ENCODE results near the gene SPINK4. TPM values are rescaled to one million over a fixed set of nuclear protein-coding genes. Genes with fewer than 3 reads are reported as not detected.

The SPINK4 gene
- total and polyA plus RNA-seq, 4 donors, result 0.70 TPM; not detected in 3

DNA sequence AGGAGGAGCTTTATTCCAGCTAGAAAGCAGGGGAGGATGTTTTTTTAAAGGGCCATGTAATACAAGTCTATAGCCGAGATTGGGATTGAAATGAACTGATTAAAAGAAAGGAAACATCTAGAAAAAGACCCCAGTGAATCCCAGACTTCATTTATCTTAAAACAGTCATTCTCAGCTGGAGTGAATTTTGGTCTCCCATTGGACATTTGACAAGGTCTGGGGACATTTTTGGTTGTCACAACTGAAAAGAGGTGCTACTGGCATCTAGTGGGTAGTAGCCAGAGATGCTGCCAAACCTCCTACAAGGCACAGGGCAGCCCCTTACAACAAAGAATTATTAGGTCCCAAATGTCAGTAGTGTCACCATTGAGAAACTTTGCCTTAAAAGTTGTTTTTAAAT is 16.3 kb upstream of the SPINK4 start:
- Histone ChIP-seq H3K4me1 (ENCODE audit: control insufficient read depth in 4 of 4, insufficient read depth in 4 of 4, low read length in 3 of 4) (peaks cover 0 to 4% (median 0%) of the 10 kb centered on the region in 4 donors), H3K27ac (ENCODE audit: low read depth in 1 of 2, low read length in 2 of 2) (no peak overlapping the region), H3K4me3 (ENCODE audit: low read depth in 1 of 3, low read length in 3 of 3) (no peak overlapping the region), H3K36me3 (ENCODE audit: control insufficient read depth in 4 of 4, insufficient read depth in 3 of 4, low read depth in 1 of 4, low read length in 3 of 4) (no peaks in the 10 kb centered on the region), H3K27me3 (ENCODE audit: control insufficient read depth in 4 of 4, insufficient read depth in 4 of 4, low read length in 3 of 4) (no peaks in the 10 kb centered on the region), H3K9ac (ENCODE audit: low read depth in 1 of 2, low read length in 2 of 2) (no peak overlapping the region), H3K9me3 (ENCODE audit: control insufficient read depth in 4 of 4, low read length in 3 of 4) (no peaks in the 10 kb centered on the region)
- no peak for DNase-seq (ENCODE audit: low spot score)
- TF ChIP-seq RAD21 (IDR thresholded peaks at IDR 0.05) (peak; percentile 43 to 61), HNF4G (IDR thresholded peaks at IDR 0.05) (no peak), FOXA1 (IDR thresholded peaks at IDR 0.05) (no peak), SP1 (IDR thresholded peaks at IDR 0.05) (no peak), RXRA (IDR thresholded peaks at IDR 0.05) (no peak), JUND (IDR thresholded peaks at IDR 0.05) (no peak), TAF1 (conservative IDR thresholded peaks at IDR 0.05) (no peak), YY1 (IDR thresholded peaks at IDR 0.05) (no peak), NR2F2 (IDR thresholded peaks at IDR 0.05) (no peak)
- TF ChIP-seq, protein P1, sequence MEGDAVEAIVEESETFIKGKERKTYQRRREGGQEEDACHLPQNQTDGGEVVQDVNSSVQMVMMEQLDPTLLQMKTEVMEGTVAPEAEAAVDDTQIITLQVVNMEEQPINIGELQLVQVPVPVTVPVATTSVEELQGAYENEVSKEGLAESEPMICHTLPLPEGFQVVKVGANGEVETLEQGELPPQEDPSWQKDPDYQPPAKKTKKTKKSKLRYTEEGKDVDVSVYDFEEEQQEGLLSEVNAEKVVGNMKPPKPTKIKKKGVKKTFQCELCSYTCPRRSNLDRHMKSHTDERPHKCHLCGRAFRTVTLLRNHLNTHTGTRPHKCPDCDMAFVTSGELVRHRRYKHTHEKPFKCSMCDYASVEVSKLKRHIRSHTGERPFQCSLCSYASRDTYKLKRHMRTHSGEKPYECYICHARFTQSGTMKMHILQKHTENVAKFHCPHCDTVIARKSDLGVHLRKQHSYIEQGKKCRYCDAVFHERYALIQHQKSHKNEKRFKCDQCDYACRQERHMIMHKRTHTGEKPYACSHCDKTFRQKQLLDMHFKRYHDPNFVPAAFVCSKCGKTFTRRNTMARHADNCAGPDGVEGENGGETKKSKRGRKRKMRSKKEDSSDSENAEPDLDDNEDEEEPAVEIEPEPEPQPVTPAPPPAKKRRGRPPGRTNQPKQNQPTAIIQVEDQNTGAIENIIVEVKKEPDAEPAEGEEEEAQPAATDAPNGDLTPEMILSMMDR (IDR thresholded peaks at IDR 0.05; ENCODE audit: low read depth, low read length, missing input control), result peak; percentile 14
- TF ChIP-seq, protein P2, sequence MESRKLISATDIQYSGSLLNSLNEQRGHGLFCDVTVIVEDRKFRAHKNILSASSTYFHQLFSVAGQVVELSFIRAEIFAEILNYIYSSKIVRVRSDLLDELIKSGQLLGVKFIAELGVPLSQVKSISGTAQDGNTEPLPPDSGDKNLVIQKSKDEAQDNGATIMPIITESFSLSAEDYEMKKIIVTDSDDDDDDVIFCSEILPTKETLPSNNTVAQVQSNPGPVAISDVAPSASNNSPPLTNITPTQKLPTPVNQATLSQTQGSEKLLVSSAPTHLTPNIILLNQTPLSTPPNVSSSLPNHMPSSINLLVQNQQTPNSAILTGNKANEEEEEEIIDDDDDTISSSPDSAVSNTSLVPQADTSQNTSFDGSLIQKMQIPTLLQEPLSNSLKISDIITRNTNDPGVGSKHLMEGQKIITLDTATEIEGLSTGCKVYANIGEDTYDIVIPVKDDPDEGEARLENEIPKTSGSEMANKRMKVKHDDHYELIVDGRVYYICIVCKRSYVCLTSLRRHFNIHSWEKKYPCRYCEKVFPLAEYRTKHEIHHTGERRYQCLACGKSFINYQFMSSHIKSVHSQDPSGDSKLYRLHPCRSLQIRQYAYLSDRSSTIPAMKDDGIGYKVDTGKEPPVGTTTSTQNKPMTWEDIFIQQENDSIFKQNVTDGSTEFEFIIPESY (IDR thresholded peaks at IDR 0.05), result no peak
- TF ChIP-seq, protein P3, sequence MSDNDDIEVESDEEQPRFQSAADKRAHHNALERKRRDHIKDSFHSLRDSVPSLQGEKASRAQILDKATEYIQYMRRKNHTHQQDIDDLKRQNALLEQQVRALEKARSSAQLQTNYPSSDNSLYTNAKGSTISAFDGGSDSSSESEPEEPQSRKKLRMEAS (IDR thresholded peaks at IDR 0.05), result no peak
- WGBS, result 82% methylated on average over 1 of the region's 1 CpG

DNA sequence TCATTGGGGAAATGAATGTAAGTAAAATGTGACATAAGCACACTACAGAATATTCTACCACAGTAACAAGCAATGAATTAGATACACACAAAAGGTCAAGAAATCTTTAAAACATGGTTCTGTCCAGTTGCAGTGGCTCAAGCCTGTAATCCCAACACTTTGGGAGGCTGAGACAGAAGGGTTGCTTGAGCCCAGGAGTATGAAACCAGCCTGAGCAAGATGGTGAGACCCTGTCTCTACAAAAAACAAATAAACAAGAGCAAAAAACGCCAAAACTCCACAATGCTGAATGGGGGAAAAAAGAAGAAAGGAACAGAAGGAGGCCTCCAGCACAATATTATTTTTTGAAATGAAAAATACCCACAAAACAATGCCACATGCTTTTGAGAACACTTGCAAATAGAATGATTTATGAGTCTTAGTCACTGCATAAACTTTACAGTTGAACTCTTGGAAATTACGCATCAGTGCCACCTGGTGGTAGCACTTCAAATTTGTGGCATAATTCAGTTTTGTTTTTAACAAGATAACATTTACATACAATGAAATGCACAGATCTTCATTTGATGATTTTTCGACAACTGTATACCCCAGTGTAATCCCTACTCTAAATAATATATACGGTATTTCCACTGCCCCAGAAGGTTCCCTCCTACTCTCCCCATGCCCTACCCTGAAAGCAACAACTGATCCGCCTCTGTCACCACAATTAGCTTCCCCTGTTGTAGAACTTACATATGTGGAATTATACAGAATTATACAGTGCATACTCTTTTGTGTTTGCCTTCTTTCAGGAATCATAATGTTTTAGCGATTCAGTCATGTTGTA is 14.4 kb upstream of the SPINK4 start:
- TF ChIP-seq RAD21 (IDR thresholded peaks at IDR 0.05) (peak; percentile 96 to 98), EGR1 (IDR thresholded peaks at IDR 0.05; ENCODE audit: low read depth in 2 of 2) (no peak), RXRA (IDR thresholded peaks at IDR 0.05) (peak; percentile 27)
- TF ChIP-seq, protein P1 (IDR thresholded peaks at IDR 0.05; ENCODE audit: low read depth, low read length, missing input control), result peak; percentile 79
- no peak overlapping the region for H3K4me3 ChIP-seq (ENCODE audit: low read depth in 1 of 3, low read length in 3 of 3)
- peaks cover 0 to 4% (median 0%) of the 10 kb centered on the region in 4 donors for H3K4me1 ChIP-seq (ENCODE audit: control insufficient read depth in 4 of 4, insufficient read depth in 4 of 4, low read length in 3 of 4)
- H3K9ac ChIP-seq (ENCODE audit: low read depth in 1 of 2, low read length in 2 of 2), result no peak overlapping the region
- H3K9me3 ChIP-seq (ENCODE audit: control insufficient read depth in 4 of 4, low read length in 3 of 4), result no peaks in the 10 kb centered on the region
- H3K27ac ChIP-seq (ENCODE audit: low read depth in 1 of 2, low read length in 2 of 2), result no peak overlapping the region
- H3K27me3 ChIP-seq (ENCODE audit: control insufficient read depth in 4 of 4, insufficient read depth in 4 of 4, low read length in 3 of 4), result no peaks in the 10 kb centered on the region
- no peaks in the 10 kb centered on the region for H3K36me3 ChIP-seq (ENCODE audit: control insufficient read depth in 4 of 4, insufficient read depth in 3 of 4, low read depth in 1 of 4, low read length in 3 of 4)
- peak; percentile 73 for DNase-seq (ENCODE audit: low spot score)
- WGBS, result 25% methylated on average over 6 of the region's 6 CpGs
